ENCODE results near the gene SLC20A1.

- no peak for TF ChIP-seq POLR2A (IDR thresholded peaks at IDR 0.05)
- TF ChIP-seq, protein P1, sequence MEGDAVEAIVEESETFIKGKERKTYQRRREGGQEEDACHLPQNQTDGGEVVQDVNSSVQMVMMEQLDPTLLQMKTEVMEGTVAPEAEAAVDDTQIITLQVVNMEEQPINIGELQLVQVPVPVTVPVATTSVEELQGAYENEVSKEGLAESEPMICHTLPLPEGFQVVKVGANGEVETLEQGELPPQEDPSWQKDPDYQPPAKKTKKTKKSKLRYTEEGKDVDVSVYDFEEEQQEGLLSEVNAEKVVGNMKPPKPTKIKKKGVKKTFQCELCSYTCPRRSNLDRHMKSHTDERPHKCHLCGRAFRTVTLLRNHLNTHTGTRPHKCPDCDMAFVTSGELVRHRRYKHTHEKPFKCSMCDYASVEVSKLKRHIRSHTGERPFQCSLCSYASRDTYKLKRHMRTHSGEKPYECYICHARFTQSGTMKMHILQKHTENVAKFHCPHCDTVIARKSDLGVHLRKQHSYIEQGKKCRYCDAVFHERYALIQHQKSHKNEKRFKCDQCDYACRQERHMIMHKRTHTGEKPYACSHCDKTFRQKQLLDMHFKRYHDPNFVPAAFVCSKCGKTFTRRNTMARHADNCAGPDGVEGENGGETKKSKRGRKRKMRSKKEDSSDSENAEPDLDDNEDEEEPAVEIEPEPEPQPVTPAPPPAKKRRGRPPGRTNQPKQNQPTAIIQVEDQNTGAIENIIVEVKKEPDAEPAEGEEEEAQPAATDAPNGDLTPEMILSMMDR (IDR thresholded peaks at IDR 0.05) = no peak
Measured at GRCh38 chr2:112622528-112622849, 23.2 kb upstream of the SLC20A1 start.

Measured in heart left ventricle (tissue), 13 donors.